ENCODE results near the gene PKD1.

PKD1 gene

GRCh38 chr16:2040041-2040786 lies 95.5 kb downstream of the PKD1 start:
- ChIA-PET CTCF (interaction anchor here (0.8 to 3.7 kb wide), 6 partner anchors 15 to 111 kb away, joined by 3 to 19 read pairs (median 4); no protein-coding TSS in a partner anchor), POLR2A (interaction anchor here (1.0 to 1.1 kb wide), 2 partner anchors 59 to 113 kb away, joined by 3 to 4 read pairs; partner anchors contain the start of gene NOXO1)
- TF ChIP-seq CTCF (IDR thresholded peaks at IDR 0.05; ENCODE audit: insufficient read depth, low read length, missing control alignments), result no peak
- DNase-seq (ENCODE audit: low read depth, low spot score), result no peak
- H3K4me3 ChIP-seq (ENCODE audit: low read depth, low read length), result no peak overlapping the region

- ChIA-PET POLR2A (interaction anchor here (1.0 to 1.1 kb wide), 2 partner anchors 59 to 116 kb away, joined by 4 read pairs; partner anchors contain the start of genes NOXO1 and TRAF7), CTCF (interaction anchor here (0.8 to 3.7 kb wide), 5 partner anchors 17 to 110 kb away, joined by 3 to 19 read pairs (median 4); no protein-coding TSS in a partner anchor)
- no peak for TF ChIP-seq CTCF (IDR thresholded peaks at IDR 0.05; ENCODE audit: insufficient read depth, low read length, missing control alignments)
- DNase-seq (ENCODE audit: low read depth, low spot score), result peak; percentile 73
- no peak overlapping the region for H3K4me3 ChIP-seq (ENCODE audit: low read depth, low read length)
Measured at GRCh38 chr16:2039274-2040031, 96.2 kb downstream of the PKD1 start.

Measured in AG04449 (cell line).